Esophagus (tissue), 2 donors: Measurements from ENCODE around the gene RETREG1. TPM values are rescaled to one million over a fixed set of nuclear protein-coding genes. Genes with fewer than 3 reads are reported as not detected.
"Not testable (repeated sequence)": the region's sequence is repeated elsewhere in the genome, so short reads cannot be mapped to it uniquely, and the experiment has no call there.

Source experiments
- H3K27ac ChIP-seq, 2 donors: one replicate each; pipeline ENCODE4 v1.5.1; 2013; ENCODE audit warnings: low read depth in 2 of 2, mild to moderate bottlenecking in 2 of 2, inconsistent platforms in 1 of 2, low read length in 1 of 2, moderate library complexity in 1 of 2
- H3K27me3 ChIP-seq, 2 donors: one replicate each; pipeline ENCODE4 v1.6.1; 2013; ENCODE audit warnings: low read length in 2 of 2, control low read depth in 1 of 2, mild to moderate bottlenecking in 1 of 2; ENCODE audit not compliant: insufficient read depth in 2 of 2, control insufficient read depth in 1 of 2
- H3K36me3 ChIP-seq, 2 donors: one replicate each; pipeline ENCODE4 v1.6.1; 2013; ENCODE audit warnings: low read length in 1 of 2; ENCODE audit not compliant: control insufficient read depth in 2 of 2, insufficient read depth in 2 of 2
- H3K4me1 ChIP-seq, 2 donors: one replicate each; pipeline ENCODE4 v1.6.1; 2013; ENCODE audit warnings: low read length in 1 of 2; ENCODE audit not compliant: control insufficient read depth in 2 of 2, insufficient read depth in 2 of 2
- H3K4me3 ChIP-seq, 2 donors: one replicate each; pipeline ENCODE4 v1.5.1; 2013; ENCODE audit warnings: low read length in 2 of 2, mild to moderate bottlenecking in 2 of 2, low read depth in 1 of 2, moderate library complexity in 1 of 2
- H3K9me3 ChIP-seq, 2 donors: one replicate each; pipeline ENCODE4 v1.6.1; 2013; ENCODE audit warnings: mild to moderate bottlenecking in 2 of 2, low read depth in 1 of 2, low read length in 1 of 2, moderate library complexity in 1 of 2; ENCODE audit not compliant: control insufficient read depth in 2 of 2, insufficient read depth in 1 of 2
- WGBS, 2 donors: extraction: QIAGEN DNeasy Blood & Tissue Kit; methylation state at CpG; one replicate each; pipeline ENCODE4 v1.1.7; 2013; 5-methylcytosine and 5-hydroxymethylcytosine counted together
- polyA plus RNA-seq, 2 donors: library from polyadenylated mRNA; stranded (reverse); fragments of 200-250 nt; gene quantifications; one replicate each; pipeline ENCODE4 v1.2.3, GENCODE V29; 2013
- donor health status: healthy with polysubstance abuse.
- donor health status: Bipolar disorder and iron deficiency.

Gene RETREG1
- polyA plus RNA-seq, 2 donors: 1.0 TPM

- Histone ChIP-seq H3K4me1 (no peaks in the 10 kb centered on the region), H3K4me3 (no peak overlapping the region), H3K36me3 (no peaks in the 10 kb centered on the region), H3K27me3 (no peaks in the 10 kb centered on the region), H3K27ac (no peak overlapping the region), H3K9me3 (no peaks in the 10 kb centered on the region)
- WGBS, 2 donors: 74 to 85% methylated on average over 1 of the region's 1 CpG
These were observed 178.8 kb downstream of the RETREG1 start for GRCh38 chr5:16437977-16438376.

GRCh38 chr5:16436065-16436682 lies 180.6 kb downstream of the RETREG1 start:
- H3K36me3 ChIP-seq, H3K27me3 ChIP-seq, H3K4me3 ChIP-seq, H3K27ac ChIP-seq, H3K9me3 ChIP-seq, H3K4me1 ChIP-seq: not testable (repeated sequence)
- 88 to 93% methylated on average over 19 to 28 of the region's 28 CpGs for WGBS, 2 donors

GRCh38 chr5:16431490-16431889 lies 185.3 kb downstream of the RETREG1 start:
- WGBS, 2 donors: 55 to 62% methylated on average over 2 of the region's 2 CpGs
- Histone ChIP-seq H3K27ac (no peak overlapping the region), H3K9me3 (no peaks in the 10 kb centered on the region), H3K4me1 (no peaks in the 10 kb centered on the region), H3K27me3 (peaks cover 0 to 3% of the 10 kb centered on the region in 2 donors), H3K36me3 (no peaks in the 10 kb centered on the region), H3K4me3 (no peak overlapping the region)

- H3K27ac ChIP-seq: no peak overlapping the region
- H3K9me3 ChIP-seq: no peaks in the 10 kb centered on the region
- peaks cover 0 to 3% of the 10 kb centered on the region in 2 donors for H3K27me3 ChIP-seq
- no peaks in the 10 kb centered on the region for H3K4me1 ChIP-seq
- 86 to 90% methylated on average over 7 of the region's 7 CpGs for WGBS, 2 donors
- H3K4me3 ChIP-seq: no peak overlapping the region
- no peaks in the 10 kb centered on the region for H3K36me3 ChIP-seq
These were observed 186.3 kb downstream of the RETREG1 start for GRCh38 chr5:16430349-16431089.

GRCh38 chr5:16428359-16428758 lies 188.4 kb downstream of the RETREG1 start:
- WGBS, 2 donors: 79 to 82% methylated on average over 4 of the region's 4 CpGs
- Histone ChIP-seq H3K36me3 (no peaks in the 10 kb centered on the region), H3K4me1 (no peaks in the 10 kb centered on the region), H3K27ac (no peak overlapping the region), H3K9me3 (no peaks in the 10 kb centered on the region), H3K27me3 (peaks cover 0 to 3% of the 10 kb centered on the region in 2 donors), H3K4me3 (no peak overlapping the region)

GRCh38 chr5:16427587-16427986 lies 189.2 kb downstream of the RETREG1 start:
- H3K27me3 ChIP-seq: peaks cover 0 to 3% of the 10 kb centered on the region in 2 donors
- WGBS, 2 donors: 50 to 59% methylated on average over 11 of the region's 11 CpGs
- H3K4me3 ChIP-seq: no peak overlapping the region
- no peaks in the 10 kb centered on the region for H3K36me3 ChIP-seq
- no peak overlapping the region for H3K27ac ChIP-seq
- no peaks in the 10 kb centered on the region for H3K4me1 ChIP-seq
- no peaks in the 10 kb centered on the region for H3K9me3 ChIP-seq

Other genes with a start within 250 kb of the RETREG1 start
- 10 to 100 TPM in 1 of 2 donors, 1 to 10 TPM in 1; 7.7 to 16.6 TPM for gene ZNF622, start 151.2 kb downstream of the RETREG1 start, polyA plus RNA-seq